Measurements from ENCODE around the gene ZNF341.

- TF ChIP-seq POLR2A (IDR thresholded peaks at IDR 0.05; ENCODE audit: low read depth, low read length) (no peak), POLR2AphosphoS5 (IDR thresholded peaks at IDR 0.05; ENCODE audit: low read depth, low read length) (no peak), TAF1 (IDR thresholded peaks at IDR 0.05; ENCODE audit: borderline replicate concordance, low read depth, low read length) (no peak)
Observed at GRCh38 chr20:33727806-33728205, 4.0 kb upstream of the ZNF341 start.

All from GM12892 (cell line).